ENCODE measurements around the gene LSAMP.

Gene LSAMP

GRCh38 chr3:116388867-116389385 lies 56.4 kb downstream of the LSAMP start:
- H3K36me3 ChIP-seq (ENCODE audit: low read length), result no peaks in the 10 kb centered on the region
- no peak overlapping the region for H3K4me3 ChIP-seq (ENCODE audit: insufficient read depth, low read length, poor library complexity, severe bottlenecking)
- H2AFZ ChIP-seq (ENCODE audit: low read depth, low read length, severe bottlenecking), result no peak overlapping the region
- no peak overlapping the region for H3K9ac ChIP-seq (ENCODE audit: low read length)
- H3K4me2 ChIP-seq (ENCODE audit: low read depth, low read length, poor library complexity, severe bottlenecking), result no peak overlapping the region
- TF ChIP-seq, protein P1, sequence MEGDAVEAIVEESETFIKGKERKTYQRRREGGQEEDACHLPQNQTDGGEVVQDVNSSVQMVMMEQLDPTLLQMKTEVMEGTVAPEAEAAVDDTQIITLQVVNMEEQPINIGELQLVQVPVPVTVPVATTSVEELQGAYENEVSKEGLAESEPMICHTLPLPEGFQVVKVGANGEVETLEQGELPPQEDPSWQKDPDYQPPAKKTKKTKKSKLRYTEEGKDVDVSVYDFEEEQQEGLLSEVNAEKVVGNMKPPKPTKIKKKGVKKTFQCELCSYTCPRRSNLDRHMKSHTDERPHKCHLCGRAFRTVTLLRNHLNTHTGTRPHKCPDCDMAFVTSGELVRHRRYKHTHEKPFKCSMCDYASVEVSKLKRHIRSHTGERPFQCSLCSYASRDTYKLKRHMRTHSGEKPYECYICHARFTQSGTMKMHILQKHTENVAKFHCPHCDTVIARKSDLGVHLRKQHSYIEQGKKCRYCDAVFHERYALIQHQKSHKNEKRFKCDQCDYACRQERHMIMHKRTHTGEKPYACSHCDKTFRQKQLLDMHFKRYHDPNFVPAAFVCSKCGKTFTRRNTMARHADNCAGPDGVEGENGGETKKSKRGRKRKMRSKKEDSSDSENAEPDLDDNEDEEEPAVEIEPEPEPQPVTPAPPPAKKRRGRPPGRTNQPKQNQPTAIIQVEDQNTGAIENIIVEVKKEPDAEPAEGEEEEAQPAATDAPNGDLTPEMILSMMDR (IDR thresholded peaks at IDR 0.05; ENCODE audit: insufficient read depth, low read length, poor library complexity, severe bottlenecking), result no peak
- TF ChIP-seq EZH2phosphoT487 (conservative IDR thresholded peaks at IDR 0.05; ENCODE audit: low read length), result no peak
- H3K27me3 ChIP-seq (ENCODE audit: low read length), result no peaks in the 10 kb centered on the region
- no peaks in the 10 kb centered on the region for H3K79me2 ChIP-seq (ENCODE audit: insufficient read depth, low read length)
- H3F3A ChIP-seq (ENCODE audit: insufficient read depth), result no peaks in the 10 kb centered on the region
- no peaks in the 10 kb centered on the region for H4K20me1 ChIP-seq (ENCODE audit: low read depth, low read length)
- no peaks in the 10 kb centered on the region for H3K9me2 ChIP-seq (replicated peaks; ENCODE audit: insufficient read depth, low read length)
- no peak overlapping the region for H3K27ac ChIP-seq (ENCODE audit: low read depth, low read length)
- H3K9me3 ChIP-seq (ENCODE audit: insufficient read depth, low read length), result peaks cover 3% of the 10 kb centered on the region; the same call in 1 of the 2 replicates

DNA sequence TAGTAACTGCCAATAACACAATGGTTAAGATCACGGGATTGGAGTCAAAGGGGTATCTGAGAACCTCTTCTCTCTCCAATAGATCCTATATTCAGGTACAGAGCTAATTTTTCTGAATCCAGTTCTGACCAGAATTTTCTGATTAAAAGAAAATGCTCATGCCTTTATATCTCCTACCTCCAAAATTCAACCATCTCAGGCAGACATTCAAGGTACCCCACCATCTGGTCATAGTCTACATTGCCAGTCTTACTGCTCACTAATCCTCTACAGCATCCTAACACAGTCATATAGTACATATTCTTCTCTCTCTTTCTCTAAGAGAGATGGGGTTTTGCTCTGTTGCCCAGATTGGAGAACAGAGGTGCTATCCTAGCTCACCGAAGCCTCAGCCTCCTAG lies 59.1 kb downstream of the LSAMP start:
- Histone ChIP-seq H4K20me1 (ENCODE audit: low read depth, low read length) (no peaks in the 10 kb centered on the region), H3K4me3 (ENCODE audit: insufficient read depth, low read length, poor library complexity, severe bottlenecking) (no peak overlapping the region), H3F3A (ENCODE audit: insufficient read depth) (no peaks in the 10 kb centered on the region), H3K4me2 (ENCODE audit: low read depth, low read length, poor library complexity, severe bottlenecking) (no peak overlapping the region), H3K27ac (ENCODE audit: low read depth, low read length) (no peak overlapping the region), H3K9me2 (replicated peaks; ENCODE audit: insufficient read depth, low read length) (no peaks in the 10 kb centered on the region), H3K9me3 (ENCODE audit: insufficient read depth, low read length) (no peaks in the 10 kb centered on the region), H3K27me3 (ENCODE audit: low read length) (no peaks in the 10 kb centered on the region), H2AFZ (ENCODE audit: low read depth, low read length, severe bottlenecking) (no peak overlapping the region), H3K79me2 (ENCODE audit: insufficient read depth, low read length) (no peaks in the 10 kb centered on the region), H3K36me3 (ENCODE audit: low read length) (no peaks in the 10 kb centered on the region), H3K9ac (ENCODE audit: low read length) (no peak overlapping the region)
- no peak for TF ChIP-seq EZH2phosphoT487 (conservative IDR thresholded peaks at IDR 0.05; ENCODE audit: low read length)

DNA sequence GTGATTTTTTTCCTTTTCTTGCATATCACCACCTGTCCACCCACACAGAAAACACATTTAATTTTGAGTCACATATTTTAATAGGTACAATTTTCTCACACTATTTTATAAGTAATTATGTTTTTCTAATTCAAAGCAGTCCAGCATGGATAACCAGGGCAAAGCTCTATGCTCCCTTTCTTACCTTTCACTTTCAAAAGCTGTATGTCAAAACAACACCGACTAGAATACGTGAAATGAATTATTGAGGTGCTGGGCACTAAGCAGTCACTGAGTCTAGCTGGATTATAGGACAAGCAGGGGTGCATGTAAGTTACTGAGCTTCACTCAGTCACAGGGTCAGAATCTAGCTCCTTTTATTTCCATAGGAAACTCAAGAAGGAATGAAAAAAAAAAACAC lies 60.6 kb downstream of the LSAMP start:
- Histone ChIP-seq H3K9ac (ENCODE audit: low read length) (no peak overlapping the region), H3K4me3 (ENCODE audit: insufficient read depth, low read length, poor library complexity, severe bottlenecking) (no peak overlapping the region), H3K4me2 (ENCODE audit: low read depth, low read length, poor library complexity, severe bottlenecking) (no peak overlapping the region)

GRCh38 chr3:116378077-116378476 lies 67.2 kb downstream of the LSAMP start:
- Histone ChIP-seq H3K27me3 (ENCODE audit: low read length) (no peaks in the 10 kb centered on the region), H4K20me1 (ENCODE audit: low read depth, low read length) (no peaks in the 10 kb centered on the region), H3K4me3 (ENCODE audit: insufficient read depth, low read length, poor library complexity, severe bottlenecking) (no peak overlapping the region), H3K9me3 (ENCODE audit: insufficient read depth, low read length) (no peaks in the 10 kb centered on the region), H3F3A (ENCODE audit: insufficient read depth) (no peaks in the 10 kb centered on the region), H3K79me2 (ENCODE audit: insufficient read depth, low read length) (no peaks in the 10 kb centered on the region), H3K27ac (ENCODE audit: low read depth, low read length) (no peak overlapping the region), H3K9ac (ENCODE audit: low read length) (no peak overlapping the region), H2AFZ (ENCODE audit: low read depth, low read length, severe bottlenecking) (no peak overlapping the region), H3K36me3 (ENCODE audit: low read length) (no peaks in the 10 kb centered on the region), H3K9me2 (replicated peaks; ENCODE audit: insufficient read depth, low read length) (no peaks in the 10 kb centered on the region), H3K4me2 (ENCODE audit: low read depth, low read length, poor library complexity, severe bottlenecking) (no peak overlapping the region)
- no peak for TF ChIP-seq EZH2phosphoT487 (conservative IDR thresholded peaks at IDR 0.05; ENCODE audit: low read length)
- TF ChIP-seq, protein P1 (IDR thresholded peaks at IDR 0.05; ENCODE audit: insufficient read depth, low read length, poor library complexity, severe bottlenecking), result no peak

More for the DNA sequence above, 60.6 kb downstream of the LSAMP start:
- Histone ChIP-seq H4K20me1 (ENCODE audit: low read depth, low read length) (no peaks in the 10 kb centered on the region), H3F3A (ENCODE audit: insufficient read depth) (no peaks in the 10 kb centered on the region), H3K27me3 (ENCODE audit: low read length) (no peaks in the 10 kb centered on the region), H3K36me3 (ENCODE audit: low read length) (no peaks in the 10 kb centered on the region), H3K27ac (ENCODE audit: low read depth, low read length) (no peak overlapping the region), H2AFZ (ENCODE audit: low read depth, low read length, severe bottlenecking) (no peak overlapping the region), H3K9me3 (ENCODE audit: insufficient read depth, low read length) (no peaks in the 10 kb centered on the region), H3K79me2 (ENCODE audit: insufficient read depth, low read length) (no peaks in the 10 kb centered on the region), H3K9me2 (replicated peaks; ENCODE audit: insufficient read depth, low read length) (no peaks in the 10 kb centered on the region)
- TF ChIP-seq, protein P1 (IDR thresholded peaks at IDR 0.05; ENCODE audit: insufficient read depth, low read length, poor library complexity, severe bottlenecking), result no peak
- TF ChIP-seq EZH2phosphoT487 (conservative IDR thresholded peaks at IDR 0.05; ENCODE audit: low read length), result no peak
